Naive thymus-derived CD4-positive, alpha-beta T cell (primary cell): Measurements from ENCODE around the gene IRS1. TPM values are rescaled to one million over a fixed set of nuclear protein-coding genes. Genes with fewer than 3 reads are reported as not detected.

Experiments used
- ATAC-seq: fragments of 150-1000 bp; cut with Tn5 transposase; 2 replicates; pipeline ENCODE4 v1.10.0; 2021; ENCODE audit warnings: mild to moderate bottlenecking, moderate library complexity
- CTCF ChIA-PET: fragments of 350-600 bp; sonication (Branson Sonifier 250); formaldehyde crosslinking; loops from one replicate; lab custom pipeline; 2021; ENCODE audit warnings: antibody characterized with exemption; lab: Charles Lee
- POLR2A ChIA-PET: fragments of 350-600 bp; sonication (Branson Sonifier 250); formaldehyde crosslinking; loops from one replicate; lab custom pipeline; 2021; ENCODE audit warnings: antibody characterized with exemption, inconsistent platforms; lab: Charles Lee
- DNase-seq, 9 donors: peaks; one replicate each; pipeline versions ENCODE4 v3.0.0 to v3.0.0-alpha.2; 2020 to 2022; ENCODE audit warnings: mixed read lengths in 1 of 9
- H3K27ac ChIP-seq: one replicate; pipeline ENCODE4 v1.7.0; 2013; ENCODE audit warnings: mild to moderate bottlenecking, low read depth, low read length, moderate library complexity
- H3K27me3 ChIP-seq, 2 donors: one replicate each; pipeline ENCODE4 v1.7.0; 2013; ENCODE audit warnings: low read length in 2 of 2, mild to moderate bottlenecking in 2 of 2, moderate library complexity in 2 of 2; ENCODE audit not compliant: control insufficient read depth in 2 of 2, insufficient read depth in 2 of 2
- H3K36me3 ChIP-seq, 3 experiments: 1 replicate in 2 of 3; 2 replicates in 1 of 3; pipeline ENCODE4 v1.7.0; 2013; ENCODE audit warnings: low read length in 3 of 3, mild to moderate bottlenecking in 3 of 3, moderate library complexity in 1 of 3; ENCODE audit not compliant: insufficient read depth in 3 of 3, control insufficient read depth in 2 of 3
- H3K4me1 ChIP-seq, 2 donors: one replicate each; pipeline ENCODE4 v1.7.0; 2013; ENCODE audit warnings: low read length in 2 of 2, mild to moderate bottlenecking in 2 of 2, moderate library complexity in 1 of 2; ENCODE audit not compliant: control insufficient read depth in 2 of 2, insufficient read depth in 2 of 2
- H3K4me3 ChIP-seq: 2 replicates; pipeline ENCODE4 v1.7.0; 2013; ENCODE audit warnings: mild to moderate bottlenecking, low read length
- H3K9me3 ChIP-seq, 3 experiments: 1 replicate in 2 of 3; 2 replicates in 1 of 3; pipeline ENCODE4 v1.7.0; 2013; ENCODE audit warnings: low read length in 3 of 3; ENCODE audit not compliant: control insufficient read depth in 2 of 3
- H3K27ac Mint-ChIP-seq, 9 donors: one replicate each; pipeline ENCODE4 v1.8.0; 2020 to 2022; ENCODE audit warnings: mixed read lengths in 9 of 9, mild to moderate bottlenecking in 8 of 9, moderate library complexity in 5 of 9, inconsistent platforms in 2 of 9
- H3K27me3 Mint-ChIP-seq, 5 donors: one replicate each; pipeline ENCODE4 v1.8.0; 2021 to 2022; ENCODE audit warnings: mixed read lengths in 5 of 5, mild to moderate bottlenecking in 1 of 5
- H3K36me3 Mint-ChIP-seq, 5 donors: one replicate each; pipeline ENCODE4 v1.8.0; 2020 to 2022; ENCODE audit warnings: mixed read lengths in 5 of 5, mild to moderate bottlenecking in 3 of 5, inconsistent platforms in 1 of 5
- H3K4me1 Mint-ChIP-seq, 7 donors: one replicate each; pipeline ENCODE4 v1.8.0; 2020 to 2022; ENCODE audit warnings: mixed read lengths in 7 of 7, mild to moderate bottlenecking in 3 of 7, inconsistent platforms in 1 of 7
- H3K4me3 Mint-ChIP-seq, 10 donors: one replicate each; pipeline ENCODE4 v1.8.0; 2020 to 2022; ENCODE audit warnings: mild to moderate bottlenecking in 10 of 10, mixed read lengths in 10 of 10, moderate library complexity in 6 of 10, inconsistent platforms in 2 of 10
- H3K9me3 Mint-ChIP-seq, 11 donors: one replicate each; pipeline ENCODE4 v1.8.0; 2020 to 2022; ENCODE audit warnings: mixed read lengths in 11 of 11, mild to moderate bottlenecking in 4 of 11, inconsistent platforms in 1 of 11, moderate library complexity in 1 of 11
- intact Hi-C, 2 donors: fragments of 100-400 bp; cut with micrococcal nuclease; formaldehyde crosslinking; loops; one replicate each; pipeline ENCODE4 v1.15.1; 2023
- polyA plus RNA-seq, 2 donors: library from polyadenylated mRNA; unstranded; fragments of 300-500 nt; fragmentation: Illumina TruSeq; gene quantifications; one replicate each; pipeline ENCODE4 v1.2.3, GENCODE V29; 2021
- total RNA-seq, 6 experiments: library from RNA in 5 of 6; stranded (reverse) in 5 of 6; gene quantifications; 1 replicate in 5 of 6; 2 replicates in 1 of 6; pipeline ENCODE4 v1.2.3 and lab custom pipeline; 2021 to 2026

IRS1 gene
- total and polyA plus RNA-seq, 7 experiments from 2014 or later: 0.40 to 7.1 (median 3.3) TPM

DNA sequence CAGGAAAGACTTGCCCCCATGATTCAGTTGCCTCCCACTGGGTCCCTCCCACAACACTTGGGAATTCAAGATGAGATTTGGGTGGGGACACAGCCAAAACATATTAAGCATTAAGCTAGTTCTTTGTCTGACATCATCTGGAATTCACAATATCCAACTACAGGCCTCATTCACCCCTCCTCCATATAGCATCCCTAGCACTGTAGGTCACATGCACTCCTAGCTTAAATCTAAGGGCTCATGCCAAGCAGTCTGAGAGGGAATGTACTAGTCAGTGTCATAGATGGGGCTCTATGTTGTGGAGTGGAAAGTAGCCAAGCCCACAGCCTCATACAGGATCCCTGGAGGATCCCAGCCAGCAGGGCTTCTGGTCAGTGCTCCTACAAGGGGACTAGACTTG lies 92.1 kb downstream of the IRS1 start:
- Mint-ChIP-seq H3K9me3 (no peaks in the 10 kb centered on the region), H3K36me3 (no peaks in the 10 kb centered on the region), H3K27ac (no peak overlapping the region), H3K27me3 (peaks cover 0 to 14% (median 0%) of the 10 kb centered on the region in 5 donors), H3K4me1 (no peaks in the 10 kb centered on the region), H3K4me3 (no peak overlapping the region)
- no peak for DNase-seq
- intact Hi-C loops: no loop called here
- ChIA-PET CTCF (no interaction called here), POLR2A (no interaction called here)
- H3K27ac ChIP-seq: no peak overlapping the region
- no peaks in the 10 kb centered on the region for H3K9me3 ChIP-seq
- no peaks in the 10 kb centered on the region for H3K27me3 ChIP-seq
- ATAC-seq: no peak
- H3K4me3 ChIP-seq: no peak overlapping the region
- no peaks in the 10 kb centered on the region for H3K4me1 ChIP-seq
- H3K36me3 ChIP-seq: no peaks in the 10 kb centered on the region

DNA sequence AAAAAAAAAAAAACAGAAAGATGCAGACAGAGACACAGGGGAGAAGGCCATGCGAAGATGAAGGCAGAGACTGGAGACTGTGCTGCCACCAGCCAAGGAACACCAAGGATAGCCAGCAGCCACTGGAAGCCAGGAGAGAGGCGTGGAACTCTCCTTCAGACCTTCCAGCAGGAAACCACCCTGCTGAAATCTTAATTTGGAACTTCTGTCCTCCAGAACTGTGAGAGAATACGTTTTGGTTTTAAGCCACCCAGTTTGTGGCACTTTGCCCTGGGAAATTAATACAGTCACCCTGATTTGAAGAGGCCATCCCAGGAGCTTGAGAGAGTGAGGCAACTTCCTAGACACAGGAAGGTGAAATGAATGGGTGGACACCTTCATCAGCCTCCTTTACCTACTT lies 93.7 kb downstream of the IRS1 start:
- H3K9me3 Mint-ChIP-seq: no peaks in the 10 kb centered on the region
- no peaks in the 10 kb centered on the region for H3K36me3 ChIP-seq
- no peak overlapping the region for H3K4me3 Mint-ChIP-seq
- DNase-seq: no peak
- H3K4me1 ChIP-seq: no peaks in the 10 kb centered on the region
- H3K4me1 Mint-ChIP-seq: peaks cover 0 to 4% (median 0%) of the 10 kb centered on the region in 7 donors
- no peaks in the 10 kb centered on the region for H3K36me3 Mint-ChIP-seq
- POLR2A ChIA-PET: no interaction called here
- no peaks in the 10 kb centered on the region for H3K9me3 ChIP-seq
- H3K27ac ChIP-seq: no peak overlapping the region
- H3K27me3 ChIP-seq: no peaks in the 10 kb centered on the region
- peaks cover 0 to 14% (median 5%) of the 10 kb centered on the region in 5 donors for H3K27me3 Mint-ChIP-seq
- CTCF ChIA-PET: no interaction called here
- intact Hi-C loops: no loop called here
- no peak overlapping the region for H3K4me3 ChIP-seq
- ATAC-seq: no peak
- H3K27ac Mint-ChIP-seq: peak overlapping the region in 1 of 9 donors; percentile 8

DNA sequence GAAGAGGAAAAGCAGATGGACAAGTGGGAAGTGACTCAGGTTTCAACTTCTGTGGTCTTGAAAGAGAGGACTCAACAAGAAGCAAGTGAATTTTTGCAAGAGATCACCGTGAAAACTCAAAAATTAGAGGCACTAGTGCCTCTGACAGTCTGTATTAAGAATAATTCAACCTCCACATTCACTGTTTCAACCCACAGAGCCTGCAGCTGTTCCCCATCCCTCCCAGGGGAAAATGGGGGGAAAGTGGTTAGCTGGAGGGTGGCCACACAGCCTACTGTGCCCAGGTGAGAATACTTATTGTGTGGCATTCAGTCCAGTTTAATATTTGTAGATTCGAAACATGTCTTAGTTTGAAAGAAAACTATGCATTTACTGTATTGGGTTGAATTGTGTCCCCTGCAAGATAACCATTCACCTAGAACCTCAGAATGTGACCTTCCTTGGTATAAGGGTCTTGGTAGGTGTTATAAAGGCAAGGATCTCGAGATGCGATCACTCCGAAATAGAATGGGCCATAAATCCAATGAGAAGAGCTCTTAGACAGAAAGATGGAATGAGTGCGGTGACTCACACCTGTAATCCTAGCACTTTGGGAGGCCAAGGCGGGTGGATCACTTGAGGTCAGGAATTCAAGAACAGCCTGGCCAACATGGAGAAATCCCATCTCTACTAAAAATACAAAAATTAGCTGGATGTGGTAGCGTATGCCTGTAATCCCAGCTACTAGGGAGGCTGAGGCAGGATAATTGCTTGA lies 94.3 kb downstream of the IRS1 start:
- Mint-ChIP-seq H3K36me3 (no peaks in the 10 kb centered on the region), H3K27me3 (peaks cover 0 to 11% (median 6%) of the 10 kb centered on the region in 5 donors), H3K9me3 (no peaks in the 10 kb centered on the region), H3K4me3 (no peak overlapping the region), H3K4me1 (peaks cover 0 to 5% (median 0%) of the 10 kb centered on the region in 7 donors), H3K27ac (no peak overlapping the region)
- intact Hi-C loops: no loop called here
- H3K4me1 ChIP-seq: no peaks in the 10 kb centered on the region
- CTCF ChIA-PET: interaction anchor here (0.6 kb wide), 1 partner anchor 1040 kb away, joined by 6 read pairs; no protein-coding TSS in a partner anchor
- H3K27ac ChIP-seq: no peak overlapping the region
- no peaks in the 10 kb centered on the region for H3K27me3 ChIP-seq
- ATAC-seq (no peak), DNase-seq (no peak)
- no peaks in the 10 kb centered on the region for H3K36me3 ChIP-seq
- POLR2A ChIA-PET: no interaction called here
- H3K9me3 ChIP-seq: no peaks in the 10 kb centered on the region
- no peak overlapping the region for H3K4me3 ChIP-seq

- H3K36me3 ChIP-seq: no peaks in the 10 kb centered on the region
- H3K27ac Mint-ChIP-seq: no peak overlapping the region
- peaks cover 4 to 13% (median 12%) of the 10 kb centered on the region in 5 donors for H3K27me3 Mint-ChIP-seq
- DNase-seq (no peak), ATAC-seq (no peak)
- no peak overlapping the region for H3K4me3 ChIP-seq
- no peaks in the 10 kb centered on the region for H3K9me3 ChIP-seq
- no peak overlapping the region for H3K4me3 Mint-ChIP-seq
- H3K27me3 ChIP-seq: no peaks in the 10 kb centered on the region
- intact Hi-C loops: no loop called here
- H3K36me3 Mint-ChIP-seq: no peaks in the 10 kb centered on the region
- CTCF ChIA-PET: no interaction called here
- POLR2A ChIA-PET: no interaction called here
- no peaks in the 10 kb centered on the region for H3K9me3 Mint-ChIP-seq
- no peaks in the 10 kb centered on the region for H3K4me1 ChIP-seq
- peaks cover 0 to 5% (median 0%) of the 10 kb centered on the region in 7 donors for H3K4me1 Mint-ChIP-seq
- H3K27ac ChIP-seq: no peak overlapping the region
These were observed 96.1 kb downstream of the IRS1 start for GRCh38 chr2:226703514-226703913.

GRCh38 chr2:226702376-226702775 lies 97.2 kb downstream of the IRS1 start:
- Histone ChIP-seq H3K9me3 (no peaks in the 10 kb centered on the region), H3K36me3 (no peaks in the 10 kb centered on the region), H3K4me3 (no peak overlapping the region), H3K27me3 (no peaks in the 10 kb centered on the region), H3K27ac (no peak overlapping the region), H3K4me1 (no peaks in the 10 kb centered on the region)
- ATAC-seq (no peak), DNase-seq (no peak)
- intact Hi-C loops: no loop called here
- CTCF ChIA-PET: no interaction called here
- Mint-ChIP-seq H3K27ac (no peak overlapping the region), H3K36me3 (no peaks in the 10 kb centered on the region), H3K4me1 (peaks cover 0 to 5% (median 0%) of the 10 kb centered on the region in 7 donors), H3K4me3 (no peak overlapping the region), H3K9me3 (no peaks in the 10 kb centered on the region), H3K27me3 (peaks cover 4 to 13% (median 12%) of the 10 kb centered on the region in 5 donors)
- POLR2A ChIA-PET: no interaction called here

DNA sequence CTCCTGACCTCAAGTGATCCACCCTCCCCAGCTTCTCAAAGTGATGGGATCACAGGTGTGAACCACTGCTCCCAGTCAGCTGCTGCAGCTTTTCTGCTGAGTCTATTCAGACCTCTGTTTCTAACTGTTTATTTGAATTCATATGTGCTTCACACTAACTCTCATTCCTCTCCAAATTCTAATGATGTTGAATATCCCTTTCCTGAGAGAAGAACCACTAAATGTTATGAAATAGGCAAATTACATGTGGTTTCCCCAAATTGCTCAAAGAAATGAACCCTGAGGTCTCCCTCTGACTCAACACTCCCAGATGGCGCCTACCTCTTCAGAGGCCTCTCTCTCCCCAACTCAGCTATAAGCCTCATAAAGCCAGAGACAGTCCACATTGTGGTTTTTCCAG lies 98.6 kb downstream of the IRS1 start:
- Mint-ChIP-seq H3K27ac (no peak overlapping the region), H3K27me3 (peaks cover 4 to 13% (median 12%) of the 10 kb centered on the region in 5 donors), H3K9me3 (no peaks in the 10 kb centered on the region), H3K4me3 (no peak overlapping the region), H3K36me3 (no peaks in the 10 kb centered on the region), H3K4me1 (peaks cover 0 to 5% (median 0%) of the 10 kb centered on the region in 7 donors)
- Histone ChIP-seq H3K4me3 (no peak overlapping the region), H3K27ac (no peak overlapping the region), H3K9me3 (no peaks in the 10 kb centered on the region), H3K36me3 (no peaks in the 10 kb centered on the region), H3K4me1 (no peaks in the 10 kb centered on the region), H3K27me3 (no peaks in the 10 kb centered on the region)
- ChIA-PET POLR2A (no interaction called here), CTCF (no interaction called here)
- no peak for DNase-seq
- ATAC-seq: no peak
- intact Hi-C loops: no loop called here

DNA sequence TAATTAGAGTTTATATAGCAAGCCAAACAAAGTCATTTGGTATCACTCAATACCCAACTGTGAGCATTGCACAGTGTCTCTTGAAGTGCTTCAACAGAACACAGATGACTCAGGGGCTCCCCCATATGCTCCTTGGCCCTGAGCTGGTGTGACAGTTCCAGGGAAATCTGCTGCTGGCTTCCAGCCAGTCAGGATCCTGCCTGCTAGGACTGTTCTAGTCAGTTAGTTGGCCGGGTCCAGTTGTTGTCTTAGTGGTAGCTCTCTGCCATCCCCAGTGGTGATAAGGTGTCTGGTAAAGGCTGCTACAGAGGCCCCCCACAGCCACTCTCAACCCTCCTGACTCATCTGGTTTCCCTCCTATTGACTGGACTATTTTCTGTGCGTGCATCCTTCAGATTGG lies 100.3 kb downstream of the IRS1 start:
- Mint-ChIP-seq H3K27ac (no peak overlapping the region), H3K4me1 (peaks cover 0 to 5% (median 0%) of the 10 kb centered on the region in 7 donors), H3K27me3 (peaks cover 5 to 19% (median 8%) of the 10 kb centered on the region in 5 donors), H3K9me3 (no peaks in the 10 kb centered on the region), H3K36me3 (no peaks in the 10 kb centered on the region), H3K4me3 (no peak overlapping the region)
- Histone ChIP-seq H3K9me3 (no peaks in the 10 kb centered on the region), H3K27me3 (no peaks in the 10 kb centered on the region), H3K27ac (no peak overlapping the region), H3K4me1 (no peaks in the 10 kb centered on the region), H3K36me3 (no peaks in the 10 kb centered on the region), H3K4me3 (no peak overlapping the region)
- no peak for DNase-seq
- ChIA-PET POLR2A (no interaction called here), CTCF (no interaction called here)
- intact Hi-C loops: no loop called here
- no peak for ATAC-seq
